IMR-90 (cell line): ENCODE data around the gene CGB1.
"Not testable (repeated sequence)": the region's sequence is repeated elsewhere in the genome, so short reads cannot be mapped to it uniquely, and the experiment has no call there.

ENCODE experiments used
- MAZ ChIP-seq: IDR thresholded peaks from 2 replicates; pipeline ENCODE4 v1.6.1; 2012; ENCODE audit warnings: low read depth, mild to moderate bottlenecking, low read length, improper control_type of control experiment, moderate library complexity, borderline replicate concordance
- POLR2A ChIP-seq: IDR thresholded peaks from 2 replicates; pipeline ENCODE4 v1.6.1; 2012; ENCODE audit warnings: mild to moderate bottlenecking, low read depth, low read length
- SMC3 ChIP-seq: fragments of 150-350 bp; IDR thresholded peaks from 2 replicates; pipeline ENCODE4 v1.6.1; 2016; ENCODE audit warnings: low read depth, mild to moderate bottlenecking, antibody characterized with exemption, low read length, moderate library complexity
- TF ChIP-seq, protein P1 (sequence below): conservative IDR thresholded peaks from 2 replicates; pipeline ENCODE4 v1.5.1; 2012; ENCODE audit warnings: mild to moderate bottlenecking, low read depth, low read length, improper control_type of control experiment

DNA sequence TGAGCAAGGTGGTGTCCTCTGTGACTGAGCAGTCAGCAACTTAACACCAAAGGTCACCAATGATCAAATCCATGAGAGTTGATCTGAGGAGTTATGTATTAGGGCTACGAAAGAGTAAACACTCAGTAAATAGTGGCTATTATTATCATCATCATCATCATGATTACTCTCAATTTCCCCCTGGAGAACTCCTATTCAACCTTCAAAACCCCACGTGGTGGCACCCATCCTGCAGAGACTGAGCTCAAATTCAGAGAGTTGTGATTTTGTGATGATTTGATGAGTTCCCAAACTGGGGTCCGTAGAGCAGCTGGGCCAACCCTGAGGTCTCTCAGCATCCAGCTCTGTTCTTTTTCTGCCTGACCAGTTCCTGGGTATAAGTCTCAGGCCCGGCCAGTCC, 13.1 kb upstream of the CGB1 start:
- TF ChIP-seq, protein P1, sequence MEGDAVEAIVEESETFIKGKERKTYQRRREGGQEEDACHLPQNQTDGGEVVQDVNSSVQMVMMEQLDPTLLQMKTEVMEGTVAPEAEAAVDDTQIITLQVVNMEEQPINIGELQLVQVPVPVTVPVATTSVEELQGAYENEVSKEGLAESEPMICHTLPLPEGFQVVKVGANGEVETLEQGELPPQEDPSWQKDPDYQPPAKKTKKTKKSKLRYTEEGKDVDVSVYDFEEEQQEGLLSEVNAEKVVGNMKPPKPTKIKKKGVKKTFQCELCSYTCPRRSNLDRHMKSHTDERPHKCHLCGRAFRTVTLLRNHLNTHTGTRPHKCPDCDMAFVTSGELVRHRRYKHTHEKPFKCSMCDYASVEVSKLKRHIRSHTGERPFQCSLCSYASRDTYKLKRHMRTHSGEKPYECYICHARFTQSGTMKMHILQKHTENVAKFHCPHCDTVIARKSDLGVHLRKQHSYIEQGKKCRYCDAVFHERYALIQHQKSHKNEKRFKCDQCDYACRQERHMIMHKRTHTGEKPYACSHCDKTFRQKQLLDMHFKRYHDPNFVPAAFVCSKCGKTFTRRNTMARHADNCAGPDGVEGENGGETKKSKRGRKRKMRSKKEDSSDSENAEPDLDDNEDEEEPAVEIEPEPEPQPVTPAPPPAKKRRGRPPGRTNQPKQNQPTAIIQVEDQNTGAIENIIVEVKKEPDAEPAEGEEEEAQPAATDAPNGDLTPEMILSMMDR, result not testable (repeated sequence)
- not testable (repeated sequence) for TF ChIP-seq POLR2A, MAZ, SMC3
